Germinal center (tissue), 1 donor: Measurements from ENCODE around the gene DBN1.

ENCODE experiments used
- DNase-seq: peaks from one replicate; pipeline ENCODE4 v3.0.0; 2012; ENCODE audit warnings: mixed read lengths, low spot score

Gene DBN1

DNA sequence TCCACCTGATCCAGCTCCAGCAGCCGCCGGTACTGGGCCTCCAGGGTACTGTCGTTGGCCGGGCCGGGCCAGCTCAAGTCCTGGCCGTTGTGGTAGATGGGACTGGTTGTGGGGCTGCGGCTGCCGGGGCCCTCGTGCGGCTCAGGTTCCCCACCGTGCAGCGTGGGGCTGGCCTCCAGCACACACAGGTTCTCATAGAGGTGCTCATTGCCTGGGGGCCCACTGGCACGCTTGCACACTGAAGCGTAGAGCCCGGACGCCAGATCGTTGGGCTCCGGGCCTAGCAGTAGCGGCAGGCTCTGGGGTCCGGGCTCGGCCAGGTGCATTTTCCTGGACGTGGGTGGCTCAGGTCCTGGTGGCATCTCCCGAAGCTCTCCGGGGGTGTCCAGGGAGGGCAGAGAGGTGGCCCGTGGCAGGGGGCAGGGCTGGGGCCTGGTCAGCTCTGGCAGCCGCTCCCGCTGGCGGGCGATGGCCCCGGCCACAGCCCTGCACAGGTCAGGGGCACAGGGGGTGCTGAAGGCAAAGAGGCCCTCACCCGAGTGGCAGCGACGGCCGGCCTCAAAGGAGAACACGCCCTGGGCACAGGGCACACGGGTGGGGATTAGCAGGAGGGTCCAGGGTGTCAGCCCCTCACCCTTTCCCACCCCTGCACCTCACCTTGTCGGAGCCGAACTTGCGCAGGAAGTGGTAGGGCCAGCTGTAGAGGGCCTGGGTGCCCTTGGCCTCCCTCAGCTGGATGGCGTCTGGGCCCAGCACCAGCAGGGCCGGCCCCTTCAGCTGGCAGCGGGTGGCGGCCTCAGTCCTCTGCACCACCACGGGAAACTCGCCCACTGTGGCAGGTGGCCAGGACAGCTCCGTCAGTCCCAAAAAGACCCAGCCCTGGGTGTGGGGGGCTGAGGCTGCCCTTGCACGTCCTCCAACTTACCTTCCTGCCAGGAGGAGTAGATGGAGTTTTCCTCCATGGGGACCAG lies 30.9 kb upstream of the DBN1 start:
- no peak for DNase-seq

DNA sequence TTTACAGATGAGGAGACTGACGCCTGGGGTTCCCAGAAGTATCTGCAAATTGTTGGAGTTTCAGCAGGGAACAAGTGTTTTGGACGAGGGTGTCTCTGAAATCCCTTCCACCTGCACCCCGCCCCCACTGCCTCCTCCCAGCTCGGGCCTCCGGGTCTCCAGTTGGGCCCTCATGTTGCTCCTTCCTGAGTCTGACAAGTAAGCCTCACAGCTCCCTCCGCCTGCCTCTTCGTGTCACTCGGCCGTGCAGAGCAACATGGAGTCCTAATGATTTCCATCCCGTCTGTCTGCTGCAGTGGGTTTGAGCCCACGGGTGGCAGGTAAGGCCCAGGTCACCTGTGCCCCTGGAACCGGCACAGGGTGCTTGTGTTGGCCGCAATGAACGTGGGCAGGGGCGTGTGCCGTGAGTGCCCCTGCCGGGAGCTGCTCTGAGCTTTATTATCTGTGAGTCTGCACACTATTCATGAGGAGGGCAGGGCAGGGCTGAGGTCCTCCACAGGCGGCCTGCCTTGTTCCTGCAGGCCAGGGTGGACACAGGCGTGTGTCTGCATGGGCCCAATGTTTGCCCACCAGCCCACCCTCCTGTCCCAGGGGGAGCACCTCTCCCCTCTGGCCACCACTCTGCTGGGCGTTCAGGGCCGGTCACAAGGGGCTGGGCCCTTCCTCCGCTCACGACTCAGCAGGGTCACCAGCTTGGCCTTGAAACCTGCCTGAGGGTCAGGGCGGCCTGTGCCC lies 30.1 kb upstream of the DBN1 start:
- no peak for DNase-seq

DNA sequence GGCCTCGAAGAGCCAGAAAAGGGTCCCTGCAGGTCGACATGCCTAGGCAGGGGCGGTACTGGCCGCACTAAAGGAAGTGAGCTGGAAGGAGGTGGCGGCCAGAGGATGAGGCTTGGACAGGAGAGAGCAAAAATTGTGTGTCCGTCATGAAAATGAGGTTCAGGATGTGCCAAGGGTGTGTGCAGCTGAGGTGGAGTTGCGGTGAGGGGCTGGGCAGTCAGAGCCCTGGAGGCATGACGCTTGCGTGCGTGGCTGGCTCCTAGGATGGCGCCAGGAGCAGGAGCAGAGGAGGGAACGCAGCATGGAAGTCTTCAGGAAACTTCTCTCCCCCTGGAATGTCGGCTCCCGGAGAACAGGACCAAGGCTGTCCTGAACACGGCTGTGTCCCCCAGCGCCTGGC lies 29.5 kb upstream of the DBN1 start:
- no peak for DNase-seq

DNA sequence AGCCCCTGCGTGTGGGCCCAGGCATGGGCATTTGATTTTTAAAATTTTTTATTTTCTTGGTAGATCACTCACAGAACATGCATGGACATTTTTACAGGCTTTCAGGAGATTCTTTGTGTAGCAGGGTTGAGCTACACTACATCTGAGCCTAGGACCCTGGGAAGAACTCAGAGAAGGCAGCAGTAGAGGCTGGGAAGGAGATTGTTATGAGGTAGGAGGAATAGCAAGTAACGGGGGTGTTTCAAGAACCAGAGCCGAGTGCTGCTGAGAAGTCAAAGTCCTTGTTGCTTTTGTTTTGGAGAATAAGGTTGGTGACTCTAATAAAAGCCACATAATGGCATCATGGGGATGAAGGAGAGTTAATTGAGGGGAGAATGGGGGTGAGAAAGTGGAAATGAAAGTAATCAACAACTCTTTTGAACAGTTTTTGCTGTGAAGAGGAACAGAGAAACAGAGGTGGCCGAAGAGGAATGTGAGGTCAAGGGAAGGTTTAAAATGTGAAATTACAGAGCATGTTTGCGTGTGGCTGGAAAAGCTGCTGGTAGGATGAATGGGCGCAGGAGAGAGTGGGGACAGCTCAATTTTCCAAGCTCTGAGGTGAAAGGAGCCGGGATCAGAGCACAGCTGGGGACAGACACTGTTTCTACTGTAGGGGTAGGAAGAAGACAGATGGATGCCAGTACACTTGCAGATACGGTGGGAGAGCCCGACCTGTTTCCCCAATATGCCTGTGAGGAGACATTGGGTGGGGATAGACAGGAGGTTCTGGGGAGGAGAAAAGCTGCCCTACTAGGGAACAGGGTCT lies 28.6 kb upstream of the DBN1 start:
- no peak for DNase-seq

DNA sequence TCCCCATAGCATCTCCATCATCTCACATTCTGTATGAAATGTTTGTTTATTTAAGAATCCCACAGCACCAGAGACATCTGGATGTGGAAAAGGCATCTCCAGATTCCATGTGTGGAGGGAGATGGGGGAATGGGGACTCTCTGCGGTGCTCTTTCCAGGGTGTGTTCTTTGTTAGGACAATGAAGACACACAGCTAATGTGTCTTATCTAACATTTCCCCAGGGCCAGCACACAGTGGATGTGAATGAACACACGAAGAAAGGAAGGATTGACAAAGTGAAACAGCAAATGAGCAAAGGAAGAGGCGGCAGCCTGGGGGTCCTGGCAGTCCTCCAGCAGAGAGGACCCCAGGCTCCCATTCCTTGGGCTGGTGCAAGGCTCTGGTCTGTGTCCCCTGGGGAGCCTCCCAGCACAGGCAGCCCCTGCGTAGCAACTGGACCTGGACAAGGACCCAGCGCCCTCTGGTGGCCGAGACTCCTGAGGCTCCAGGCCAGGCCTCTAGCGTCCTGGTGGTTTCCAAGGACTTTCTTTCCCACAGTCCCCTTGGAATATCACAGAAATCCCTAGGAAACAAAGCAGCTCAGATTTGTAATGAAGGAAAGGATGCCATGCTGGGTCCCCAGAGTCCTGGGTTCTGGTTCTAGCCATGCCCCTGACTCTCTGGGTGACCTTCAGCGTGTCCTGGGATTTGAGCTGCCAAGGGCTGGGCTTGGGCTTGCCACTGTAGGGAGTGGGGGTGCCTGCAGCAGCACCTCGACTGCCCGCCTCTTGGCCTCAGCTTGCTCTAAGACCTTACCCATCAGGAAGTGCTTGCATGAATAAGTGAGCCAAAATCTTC lies 27.5 kb upstream of the DBN1 start:
- DNase-seq, result peak; percentile 73

DNA sequence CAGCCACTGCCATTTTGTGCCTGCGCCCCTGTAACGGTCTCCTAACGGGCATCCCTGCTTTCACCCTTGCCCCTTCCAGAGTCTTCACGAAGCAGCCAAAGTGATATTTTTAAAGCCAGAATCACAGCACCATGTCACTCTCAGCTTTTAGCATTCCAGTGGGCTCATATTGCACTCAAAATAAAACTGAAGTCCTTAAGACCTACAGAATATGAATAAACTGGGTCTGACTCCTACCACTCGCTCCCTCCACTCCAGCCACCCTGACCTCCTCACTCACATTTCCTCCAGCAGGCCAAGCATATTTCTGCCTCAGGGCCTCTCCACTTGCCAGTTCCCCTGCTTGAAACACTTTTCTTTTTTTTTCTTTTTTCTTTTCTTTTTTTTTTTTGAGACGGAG lies 26.4 kb upstream of the DBN1 start:
- no peak for DNase-seq

DNA sequence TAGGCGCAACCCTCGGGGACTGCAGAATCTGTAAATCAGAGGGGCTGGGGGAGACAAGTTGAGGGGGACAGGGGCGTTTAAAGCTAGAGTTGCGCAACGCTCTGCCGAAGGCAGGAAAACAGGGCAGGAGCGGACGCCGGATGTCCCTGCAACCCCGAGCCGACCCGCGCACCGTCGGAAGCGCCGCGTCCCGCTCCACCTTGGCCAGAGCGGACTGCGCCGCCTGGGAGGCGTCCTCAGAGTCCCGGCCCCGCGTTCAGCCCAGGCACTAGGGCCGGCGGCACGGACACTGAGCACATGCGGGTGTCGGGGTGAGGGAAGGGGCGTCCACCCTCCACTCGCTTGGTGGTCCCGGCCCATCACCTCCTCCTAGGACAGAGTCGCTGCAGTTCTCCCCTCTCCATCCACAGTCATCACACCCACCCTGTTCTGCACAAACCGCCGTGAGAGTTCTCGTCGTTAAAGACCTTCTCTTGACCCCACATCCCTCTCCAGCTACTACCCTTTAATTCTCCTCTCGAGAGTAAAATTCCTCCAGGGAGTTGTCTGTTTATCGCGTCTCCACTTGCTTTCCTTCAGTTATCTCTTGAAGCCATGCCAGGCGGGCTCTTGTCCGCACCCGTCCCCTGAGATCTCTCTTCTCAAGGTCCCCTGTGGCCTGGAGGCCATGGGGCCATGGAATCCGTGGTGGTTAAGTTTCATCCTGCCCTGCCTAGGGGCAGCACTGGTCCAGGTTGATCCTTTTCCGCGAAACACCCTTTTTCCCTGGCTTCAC lies 24.8 kb upstream of the DBN1 start:
- no peak for DNase-seq

DNA sequence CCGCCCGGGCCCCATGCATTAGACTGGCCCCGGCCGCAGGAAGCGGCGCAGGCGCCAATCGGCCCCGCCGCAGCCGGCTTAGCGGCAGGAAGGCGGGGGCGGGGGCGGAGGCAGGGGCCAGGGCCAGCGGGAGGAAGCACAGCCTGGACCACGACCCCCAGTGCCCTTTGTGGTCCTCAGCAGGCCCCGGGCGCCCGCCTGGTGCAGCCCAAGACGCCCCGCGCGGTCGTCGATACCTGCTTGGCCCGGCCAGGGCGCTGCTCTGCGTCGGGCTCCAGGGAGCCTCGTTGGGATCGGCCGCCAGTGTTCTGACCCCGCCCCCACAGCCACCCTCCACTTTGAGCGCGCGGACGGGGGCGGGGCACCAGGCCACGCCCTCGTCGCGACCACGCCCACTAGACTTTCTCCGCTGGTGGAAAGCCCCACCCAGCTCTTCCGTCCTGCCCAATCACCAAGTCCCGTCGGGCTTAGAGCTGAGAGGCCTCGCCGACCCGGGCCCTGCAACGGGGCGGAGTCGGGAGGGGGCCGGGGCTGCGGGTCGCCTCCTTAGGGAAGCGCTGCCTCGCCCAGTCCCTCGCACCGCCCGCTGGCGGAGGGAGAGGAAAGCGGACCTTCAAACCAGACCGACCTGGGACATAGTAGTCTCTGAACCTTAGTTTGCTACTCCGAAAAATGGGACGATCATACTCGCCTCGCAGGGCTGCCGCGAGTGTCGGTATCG lies 24.0 kb upstream of the DBN1 start, which contains the start of gene PDLIM7:
Gene PDLIM7, minus strand, starts transcription at position 313 of the 721 bp plus-strand sequence. CDS start 1,092 bp downstream, outside the sequence.
- DNase-seq, result peak; percentile 95

DNA sequence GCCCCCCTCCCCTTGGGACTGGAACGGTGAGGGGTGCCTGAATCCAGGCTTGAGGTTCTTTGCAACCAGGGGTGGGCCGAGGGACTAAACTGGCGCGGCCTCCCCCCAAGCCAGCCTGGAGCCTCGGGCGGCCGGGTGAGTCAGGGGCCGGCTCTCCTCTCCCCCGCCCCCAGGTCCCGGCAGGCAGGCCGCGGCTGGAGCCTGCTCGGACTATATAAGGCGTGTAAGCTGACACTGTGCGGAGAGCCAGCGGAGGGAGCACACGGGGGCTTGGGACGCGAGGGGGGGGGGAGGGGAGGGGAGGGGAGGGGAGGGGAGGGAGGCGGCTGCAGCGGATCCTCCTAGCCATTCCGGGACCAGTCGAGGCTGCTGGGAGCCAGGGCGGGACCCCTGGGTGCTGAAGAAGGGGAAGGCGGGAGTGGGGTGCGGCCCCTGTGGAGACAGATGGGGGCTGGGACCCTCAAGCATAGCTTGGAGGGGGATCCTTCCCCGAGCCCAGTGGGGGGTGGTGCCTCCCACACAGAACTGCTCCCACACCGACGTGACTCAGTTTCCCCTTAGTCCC lies 23.4 kb upstream of the DBN1 start:
- DNase-seq, result no peak

DNA sequence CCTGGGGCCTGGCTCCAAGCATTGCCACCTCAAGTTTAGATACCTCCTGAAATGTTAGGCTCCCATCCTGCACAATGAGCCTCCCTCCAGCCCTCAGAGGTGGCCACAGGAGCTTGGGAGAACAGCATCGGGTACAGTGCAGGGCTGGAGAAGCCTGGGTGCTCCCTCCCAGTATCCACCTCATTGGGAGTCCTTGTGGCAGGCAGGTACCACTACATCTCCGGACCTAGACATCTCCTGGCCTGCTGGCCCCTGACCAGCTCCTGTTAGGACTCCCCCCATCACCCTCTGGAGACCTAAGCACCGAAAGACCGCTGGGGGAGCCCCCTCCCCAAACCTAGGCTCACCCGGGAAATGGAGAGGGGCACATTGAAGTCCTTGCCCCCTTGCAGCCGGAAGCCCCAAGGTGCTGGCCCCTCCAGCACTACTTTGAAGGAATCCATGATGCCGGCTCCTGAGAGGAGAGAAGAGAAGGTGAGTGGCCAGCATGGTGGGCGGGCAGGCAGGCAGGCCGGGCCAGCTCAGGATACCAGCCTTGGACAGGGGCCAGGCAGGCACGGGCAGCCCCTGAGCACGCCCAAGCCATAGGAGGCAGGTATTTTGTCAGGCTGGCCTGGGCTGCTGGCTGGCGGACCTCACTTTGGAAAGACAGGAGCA lies 22.8 kb upstream of the DBN1 start:
- DNase-seq, result no peak

DNA sequence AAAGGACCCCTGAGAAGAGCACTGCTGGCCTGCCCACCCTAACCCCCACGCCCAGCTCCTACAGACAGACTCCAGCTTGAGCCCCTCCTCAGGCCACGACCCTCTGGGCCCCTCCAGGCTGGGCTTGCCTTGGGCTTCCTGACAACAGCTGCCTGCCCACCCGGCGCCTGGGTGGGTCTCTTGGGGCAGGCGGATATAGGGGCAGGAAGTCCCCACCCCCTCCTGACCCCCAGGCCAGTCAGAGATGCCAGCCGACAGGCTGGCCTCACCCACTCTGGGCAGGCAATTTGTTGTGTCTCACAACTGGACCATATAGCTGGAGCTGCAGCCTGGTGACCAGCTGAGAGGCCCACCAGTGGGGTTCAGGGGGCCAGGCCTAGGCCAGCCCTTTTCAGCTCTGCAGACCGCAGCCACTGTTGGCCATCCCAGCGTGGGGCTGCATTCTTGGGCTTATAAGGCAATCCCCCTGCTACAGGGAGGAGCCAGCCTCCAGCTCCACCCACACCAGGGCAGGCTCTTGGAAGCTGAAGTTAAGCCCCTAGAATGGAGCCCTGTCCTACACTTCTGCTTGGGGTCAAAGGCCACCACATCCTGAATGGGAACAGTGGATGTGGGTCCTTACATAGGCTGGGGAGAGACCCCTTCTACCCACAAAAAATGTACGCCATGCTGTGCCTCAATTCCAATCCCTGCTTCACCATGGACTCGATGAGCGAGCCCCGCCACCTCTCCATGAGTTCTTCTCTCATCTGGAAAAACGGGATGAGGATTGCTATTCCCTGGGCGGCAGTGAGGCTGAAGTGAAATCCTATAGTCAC lies 22.0 kb upstream of the DBN1 start:
- no peak for DNase-seq

DNA sequence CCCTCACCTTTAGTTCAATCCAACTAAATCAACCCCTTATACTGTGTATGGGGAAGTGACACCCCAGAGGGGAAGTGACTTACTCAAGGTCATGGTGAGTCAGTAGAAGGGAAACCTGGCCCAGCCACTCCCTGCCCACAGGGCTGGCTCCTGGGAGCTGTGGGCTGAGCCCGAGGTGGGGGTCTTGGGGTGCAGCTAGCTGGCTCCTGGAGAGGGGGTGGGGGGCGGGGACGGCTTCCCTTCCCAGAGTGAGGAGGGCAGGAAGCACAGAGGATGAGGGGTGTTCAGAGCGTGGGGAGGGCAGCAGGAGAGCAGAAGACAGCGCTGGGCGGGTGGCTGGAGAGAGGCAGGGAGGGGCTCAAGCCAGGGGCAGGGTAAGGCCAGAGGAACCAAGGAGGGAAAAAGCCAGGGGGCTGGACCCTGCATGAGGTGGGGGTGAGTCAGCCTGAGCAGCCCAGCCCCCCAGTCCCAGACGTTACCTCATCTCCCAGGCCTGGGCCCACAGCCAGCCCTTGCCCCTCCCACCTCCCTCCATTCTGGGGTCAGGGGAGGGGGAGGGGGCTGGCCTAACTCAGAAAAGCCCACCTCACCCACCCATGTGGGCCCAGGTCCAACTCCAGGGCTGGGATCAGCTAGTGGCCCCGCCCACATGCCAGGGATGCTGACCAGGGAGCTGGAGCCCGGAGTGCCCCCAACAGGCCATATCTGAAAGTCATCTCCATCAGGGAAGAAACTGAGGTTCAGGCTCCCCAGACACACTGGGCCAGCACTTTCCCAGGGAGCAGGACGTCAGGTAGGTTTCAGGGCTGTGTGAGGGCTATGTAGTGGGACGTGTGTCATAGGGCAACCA lies 21.1 kb upstream of the DBN1 start:
- DNase-seq, result peak; percentile 64

DNA sequence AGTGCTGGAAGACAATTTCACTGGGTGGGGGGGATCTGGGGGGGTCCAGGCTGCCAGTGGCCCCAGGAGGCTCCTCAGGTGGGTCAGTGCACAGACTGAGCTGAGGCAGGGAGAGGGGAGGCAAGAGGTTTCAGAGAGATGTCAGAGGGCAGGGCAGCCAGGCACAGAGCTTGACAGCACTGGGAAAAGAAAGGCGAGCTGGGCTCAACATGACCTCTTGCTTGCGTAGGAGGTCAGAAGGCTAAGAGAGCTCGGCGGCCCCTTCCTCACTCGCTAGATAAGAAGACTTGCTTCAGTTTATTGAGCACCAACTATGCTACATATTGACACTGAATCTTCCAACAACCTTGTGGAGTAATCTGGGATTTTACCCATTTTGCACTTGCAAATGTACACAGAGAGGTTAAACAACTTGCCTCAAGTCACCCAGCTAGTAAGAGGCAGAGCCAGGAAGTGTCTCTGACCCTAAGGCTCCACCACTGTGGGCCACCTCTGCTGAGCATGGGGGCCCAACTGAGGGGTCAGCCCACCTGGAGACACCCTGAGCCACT lies 20.4 kb upstream of the DBN1 start:
- no peak for DNase-seq

DNA sequence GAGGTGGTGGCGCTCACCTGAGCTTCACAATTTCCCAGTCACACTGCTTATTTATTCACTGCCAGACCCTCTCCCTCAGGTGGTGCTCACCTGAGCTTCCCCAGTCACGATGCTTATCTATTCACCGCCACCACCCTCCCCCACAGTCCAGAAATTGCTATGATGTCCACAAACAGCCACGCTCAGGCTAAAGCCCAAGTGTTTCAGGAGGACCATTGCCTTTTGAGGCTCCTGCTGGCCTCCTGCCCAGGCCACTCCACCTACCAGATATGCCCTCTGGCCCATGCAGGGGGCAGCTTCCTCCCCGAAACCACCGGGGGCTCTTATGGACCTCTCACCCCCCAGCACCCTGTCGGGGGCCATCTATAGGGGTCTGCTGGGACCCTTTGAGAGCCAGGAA lies 19.4 kb upstream of the DBN1 start:
- DNase-seq, result no peak

DNA sequence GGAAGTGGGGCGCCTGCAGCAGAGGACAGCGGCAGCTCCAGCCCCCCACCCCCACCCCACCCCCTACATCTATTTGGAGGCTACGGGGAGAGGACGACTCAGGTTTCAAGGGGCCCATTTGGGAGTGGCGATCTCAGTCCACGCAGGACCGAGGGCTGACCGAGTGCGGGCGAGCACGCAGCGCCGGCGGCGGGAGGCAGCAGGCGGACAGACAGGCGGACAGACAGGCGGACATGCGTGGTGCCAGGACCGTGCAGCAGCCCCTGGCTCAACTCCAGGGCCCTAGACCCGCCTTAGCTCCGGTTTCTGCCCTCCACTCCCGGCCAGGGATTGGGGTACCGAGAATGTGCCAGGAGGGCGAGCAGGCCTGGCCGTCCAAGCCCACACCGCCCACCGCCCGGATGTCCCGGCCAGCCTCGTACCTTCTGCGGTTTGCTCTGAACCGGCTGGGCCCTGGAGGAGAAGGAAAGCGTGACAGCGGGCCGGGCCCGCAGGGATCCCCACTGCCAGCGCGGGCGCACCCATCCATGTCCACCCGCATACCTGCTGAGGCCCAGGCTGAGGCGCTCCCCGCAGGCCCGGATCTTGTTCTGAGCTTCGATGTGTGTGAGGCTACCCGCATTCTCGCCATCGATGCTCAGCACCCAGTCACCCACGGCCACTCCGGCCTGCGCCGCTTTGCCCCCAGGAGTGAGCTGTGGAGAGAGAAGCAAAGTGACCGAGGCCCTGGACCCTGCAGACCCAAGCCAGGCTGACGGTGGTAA lies 18.7 kb upstream of the DBN1 start:
- DNase-seq, result no peak

DNA sequence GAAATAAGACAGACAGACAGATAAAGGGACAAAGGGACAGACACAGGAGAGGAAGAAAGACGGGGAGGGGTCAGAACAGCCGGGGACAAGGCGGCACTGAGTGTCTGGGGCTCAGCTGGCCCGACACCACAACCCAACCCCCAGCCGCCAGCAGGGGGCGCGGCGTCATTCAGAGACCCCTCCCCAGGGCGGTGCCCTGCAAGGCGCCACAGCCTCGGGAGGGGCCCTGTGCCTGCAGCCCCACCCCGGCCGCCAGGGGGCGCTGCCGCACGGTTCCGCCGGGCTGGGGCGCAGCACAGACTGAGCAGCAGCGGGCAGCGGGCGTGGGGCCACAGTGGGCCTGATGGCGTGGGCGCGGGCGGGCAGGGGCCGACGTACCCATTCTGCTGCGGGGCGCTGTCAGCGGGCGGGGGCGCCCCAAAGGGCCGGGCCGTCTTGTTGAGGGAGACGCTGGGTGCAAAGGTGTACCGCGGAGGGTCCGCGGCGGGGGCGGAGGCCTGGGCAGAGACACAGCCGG lies 18.1 kb upstream of the DBN1 start:
- DNase-seq, result peak; percentile 64
